ENCODE results near the gene LRRC10. TPM values are rescaled to one million over a fixed set of nuclear protein-coding genes. Genes with fewer than 3 reads are reported as not detected.

Gene LRRC10
- total RNA-seq, 4 donors from 2014 or later = not detected

DNA sequence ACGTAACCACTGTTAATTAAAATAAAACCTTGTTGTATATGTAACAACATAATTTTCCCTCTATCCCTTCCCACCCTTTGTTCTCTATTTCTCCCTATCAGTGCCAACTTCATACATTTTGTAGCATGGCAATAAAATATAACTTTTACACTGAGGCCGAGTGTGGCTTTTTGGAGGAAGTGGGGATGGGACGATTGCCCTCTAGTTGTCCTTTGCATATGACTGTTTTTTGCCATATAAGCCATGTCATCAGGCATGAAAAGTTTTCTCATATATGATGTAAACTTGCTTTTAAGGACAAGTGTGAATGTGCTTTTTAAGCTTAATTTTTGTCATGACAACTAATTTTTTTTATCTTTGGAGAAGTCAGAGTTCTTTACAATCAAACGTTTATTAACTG is 31.7 kb downstream of the LRRC10 start:
- DNase-seq (ENCODE audit: low spot score in 2 of 2) = no peak
- 78% methylated on average over 4 of the region's 4 CpGs for WGBS
- Histone ChIP-seq H3K4me3 (no peak overlapping the region), H3K36me3 (peaks cover 17% of the 10 kb centered on the region), H3K27me3 (no peaks in the 10 kb centered on the region), H3K27ac (no peak overlapping the region), H3K9me3 (no peaks in the 10 kb centered on the region), H3K4me1 (peaks cover 4% of the 10 kb centered on the region)
- TF ChIP-seq, protein P1, sequence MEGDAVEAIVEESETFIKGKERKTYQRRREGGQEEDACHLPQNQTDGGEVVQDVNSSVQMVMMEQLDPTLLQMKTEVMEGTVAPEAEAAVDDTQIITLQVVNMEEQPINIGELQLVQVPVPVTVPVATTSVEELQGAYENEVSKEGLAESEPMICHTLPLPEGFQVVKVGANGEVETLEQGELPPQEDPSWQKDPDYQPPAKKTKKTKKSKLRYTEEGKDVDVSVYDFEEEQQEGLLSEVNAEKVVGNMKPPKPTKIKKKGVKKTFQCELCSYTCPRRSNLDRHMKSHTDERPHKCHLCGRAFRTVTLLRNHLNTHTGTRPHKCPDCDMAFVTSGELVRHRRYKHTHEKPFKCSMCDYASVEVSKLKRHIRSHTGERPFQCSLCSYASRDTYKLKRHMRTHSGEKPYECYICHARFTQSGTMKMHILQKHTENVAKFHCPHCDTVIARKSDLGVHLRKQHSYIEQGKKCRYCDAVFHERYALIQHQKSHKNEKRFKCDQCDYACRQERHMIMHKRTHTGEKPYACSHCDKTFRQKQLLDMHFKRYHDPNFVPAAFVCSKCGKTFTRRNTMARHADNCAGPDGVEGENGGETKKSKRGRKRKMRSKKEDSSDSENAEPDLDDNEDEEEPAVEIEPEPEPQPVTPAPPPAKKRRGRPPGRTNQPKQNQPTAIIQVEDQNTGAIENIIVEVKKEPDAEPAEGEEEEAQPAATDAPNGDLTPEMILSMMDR (IDR thresholded peaks at IDR 0.05) = no peak
- TF ChIP-seq POLR2A (IDR thresholded peaks at IDR 0.05) (no peak), POLR2AphosphoS5 (IDR thresholded peaks at IDR 0.05) (no peak), EP300 (IDR thresholded peaks at IDR 0.05) (no peak)

- DNase-seq (ENCODE audit: low spot score in 2 of 2) = no peak
- 84% methylated on average over 2 of the region's 2 CpGs for WGBS
- Histone ChIP-seq H3K4me3 (no peak overlapping the region), H3K27me3 (no peaks in the 10 kb centered on the region), H3K27ac (no peak overlapping the region), H3K9me3 (no peaks in the 10 kb centered on the region), H3K4me1 (peaks cover 4% of the 10 kb centered on the region), H3K36me3 (peaks cover 24% of the 10 kb centered on the region)
- TF ChIP-seq, protein P1 (IDR thresholded peaks at IDR 0.05) = no peak
- TF ChIP-seq POLR2AphosphoS5 (IDR thresholded peaks at IDR 0.05) (no peak), EP300 (IDR thresholded peaks at IDR 0.05) (no peak), POLR2A (IDR thresholded peaks at IDR 0.05) (no peak)
Observed at GRCh38 chr12:69578283-69578682, 32.4 kb downstream of the LRRC10 start.

DNA sequence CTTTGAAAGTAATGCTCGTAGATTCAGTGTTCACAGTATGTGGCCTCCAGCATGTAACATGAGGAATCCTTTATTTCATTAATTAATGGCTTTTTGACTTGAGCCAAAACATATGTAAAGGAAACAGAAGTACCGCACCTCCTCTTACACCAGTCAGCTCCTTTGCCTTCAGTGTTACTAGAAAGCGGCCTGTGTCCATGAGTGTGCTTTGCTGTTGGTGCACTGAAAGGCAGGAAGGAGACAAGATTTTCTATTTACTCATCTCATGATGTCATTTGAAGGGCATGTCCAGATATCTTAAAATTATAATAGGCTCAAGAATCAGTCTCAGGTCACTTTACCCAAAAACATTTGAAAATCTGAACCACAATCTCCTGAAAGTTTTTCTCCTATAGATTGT is 35.4 kb downstream of the LRRC10 start:
- Histone ChIP-seq H3K27ac (no peak overlapping the region), H3K36me3 (peaks cover 40% of the 10 kb centered on the region), H3K4me3 (no peak overlapping the region), H3K9me3 (no peaks in the 10 kb centered on the region), H3K4me1 (no peaks in the 10 kb centered on the region), H3K27me3 (no peaks in the 10 kb centered on the region)
- 89% methylated on average over 3 of the region's 3 CpGs for WGBS
- no peak for TF ChIP-seq POLR2AphosphoS5 (IDR thresholded peaks at IDR 0.05)
- no peak for TF ChIP-seq EP300 (IDR thresholded peaks at IDR 0.05)
- no peak for TF ChIP-seq POLR2A (IDR thresholded peaks at IDR 0.05)
- TF ChIP-seq, protein P1 (IDR thresholded peaks at IDR 0.05) = no peak
- DNase-seq (ENCODE audit: low spot score in 2 of 2) = no peak

- H3K27me3 ChIP-seq = no peaks in the 10 kb centered on the region
- no peak for DNase-seq (ENCODE audit: low spot score in 2 of 2)
- H3K27ac ChIP-seq = no peak overlapping the region
- H3K4me1 ChIP-seq = no peaks in the 10 kb centered on the region
- H3K4me3 ChIP-seq = no peak overlapping the region
- H3K9me3 ChIP-seq = no peaks in the 10 kb centered on the region
- TF ChIP-seq, protein P1 (IDR thresholded peaks at IDR 0.05) = peak; percentile 73 to 78
- no peak for TF ChIP-seq EP300 (IDR thresholded peaks at IDR 0.05)
- peaks cover 50% of the 10 kb centered on the region for H3K36me3 ChIP-seq
- 36% methylated on average over 6 of the region's 6 CpGs for WGBS
Observed at GRCh38 chr12:69570545-69571399, 39.9 kb downstream of the LRRC10 start.

- Histone ChIP-seq H3K27ac (no peak overlapping the region), H3K9me3 (no peaks in the 10 kb centered on the region), H3K36me3 (peaks cover 44% of the 10 kb centered on the region), H3K4me3 (no peak overlapping the region), H3K27me3 (no peaks in the 10 kb centered on the region), H3K4me1 (no peaks in the 10 kb centered on the region)
- 91% methylated on average over 10 of the region's 10 CpGs for WGBS
- DNase-seq (ENCODE audit: low spot score in 2 of 2) = no peak
- TF ChIP-seq POLR2A (IDR thresholded peaks at IDR 0.05) = no peak
- TF ChIP-seq, protein P1 (IDR thresholded peaks at IDR 0.05) = no peak
- TF ChIP-seq EP300 (IDR thresholded peaks at IDR 0.05) = no peak
- no peak for TF ChIP-seq POLR2AphosphoS5 (IDR thresholded peaks at IDR 0.05)
Observed at GRCh38 chr12:69570000-69570516, 40.6 kb downstream of the LRRC10 start.

Data from suprapubic skin (tissue), 4 donors.